ENCODE measurements around the gene NRG2.

The NRG2 gene

GRCh38 chr5:139847790-139848507 lies 195.2 kb downstream of the NRG2 start:
- TF ChIP-seq POLR2AphosphoS5 (IDR thresholded peaks at IDR 0.05; ENCODE audit: low read depth, low read length): no peak
- TF ChIP-seq SIN3A (IDR thresholded peaks at IDR 0.05; ENCODE audit: borderline replicate concordance, insufficient read depth, low read length): no peak

GRCh38 chr5:139847091-139847490 lies 196.0 kb downstream of the NRG2 start:
- TF ChIP-seq POLR2AphosphoS5 (IDR thresholded peaks at IDR 0.05; ENCODE audit: low read depth, low read length): no peak

- no peak for TF ChIP-seq POLR2AphosphoS5 (IDR thresholded peaks at IDR 0.05; ENCODE audit: low read depth, low read length)
- no peak for TF ChIP-seq SIN3A (IDR thresholded peaks at IDR 0.05; ENCODE audit: borderline replicate concordance, insufficient read depth, low read length)
- no peak for TF ChIP-seq FOXP2 (optimal IDR thresholded peaks at IDR 0.05; ENCODE audit: borderline replicate concordance, extremely low read depth, extremely low read length, insufficient read depth)
- no peak for TF ChIP-seq REST (IDR thresholded peaks at IDR 0.05; ENCODE audit: insufficient read depth in 1 of 2, low read depth in 2 of 2, low read length in 2 of 2)
- no peak for TF ChIP-seq TAF1 (IDR thresholded peaks at IDR 0.05; ENCODE audit: borderline replicate concordance, insufficient read depth, low read length)
These were observed 197.0 kb downstream of the NRG2 start for GRCh38 chr5:139845846-139846681.

GRCh38 chr5:139844472-139845145 lies 198.5 kb downstream of the NRG2 start:
- TF ChIP-seq TAF1 (IDR thresholded peaks at IDR 0.05; ENCODE audit: borderline replicate concordance, insufficient read depth, low read length): no peak
- TF ChIP-seq POLR2AphosphoS5 (IDR thresholded peaks at IDR 0.05; ENCODE audit: low read depth, low read length): no peak
- TF ChIP-seq SIN3A (IDR thresholded peaks at IDR 0.05; ENCODE audit: borderline replicate concordance, insufficient read depth, low read length): no peak
- no peak for TF ChIP-seq REST (IDR thresholded peaks at IDR 0.05; ENCODE audit: insufficient read depth in 1 of 2, low read depth in 2 of 2, low read length in 2 of 2)
- TF ChIP-seq FOXP2 (optimal IDR thresholded peaks at IDR 0.05; ENCODE audit: borderline replicate concordance, extremely low read depth, extremely low read length, insufficient read depth): no peak

GRCh38 chr5:139843991-139844390 lies 199.1 kb downstream of the NRG2 start:
- TF ChIP-seq SIN3A (IDR thresholded peaks at IDR 0.05; ENCODE audit: borderline replicate concordance, insufficient read depth, low read length): no peak
- TF ChIP-seq REST (IDR thresholded peaks at IDR 0.05; ENCODE audit: insufficient read depth in 1 of 2, low read depth in 2 of 2, low read length in 2 of 2): no peak
- TF ChIP-seq FOXP2 (optimal IDR thresholded peaks at IDR 0.05; ENCODE audit: borderline replicate concordance, extremely low read depth, extremely low read length, insufficient read depth): no peak
- no peak for TF ChIP-seq TAF1 (IDR thresholded peaks at IDR 0.05; ENCODE audit: borderline replicate concordance, insufficient read depth, low read length)
- TF ChIP-seq POLR2AphosphoS5 (IDR thresholded peaks at IDR 0.05; ENCODE audit: low read depth, low read length): no peak

All from PFSK-1 (cell line).